ENCODE measurements around the gene TTC21A. TPM values are rescaled to one million over a fixed set of nuclear protein-coding genes. Genes with fewer than 3 reads are reported as not detected.

The TTC21A gene
- total RNA-seq, 1 donor from 2014 or later: 3.9 TPM

DNA sequence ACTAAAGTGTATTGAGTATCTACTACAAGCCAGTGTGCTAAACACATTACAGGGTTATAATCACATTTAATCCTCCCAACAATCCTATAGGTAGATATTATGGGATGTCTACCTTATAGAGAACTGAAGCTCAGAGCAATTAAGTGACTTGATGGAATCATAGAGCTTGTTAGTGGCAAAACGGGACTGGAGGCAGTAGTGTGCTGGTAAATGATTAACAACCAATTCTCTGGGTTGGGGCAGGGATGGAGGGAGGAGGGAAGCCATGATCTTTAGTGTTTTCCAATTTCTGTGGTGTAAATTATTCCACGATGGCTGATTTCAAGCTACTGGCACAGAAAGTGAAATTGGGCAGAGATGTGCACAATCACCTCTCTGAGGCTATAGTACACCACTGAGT lies 64.4 kb downstream of the TTC21A start:
- Histone ChIP-seq H3K27ac (ENCODE audit: low read depth, low read length) (no peak overlapping the region), H4K20me1 (ENCODE audit: insufficient read depth, low read length) (no peaks in the 10 kb centered on the region), H3K9ac (ENCODE audit: low read length) (no peak overlapping the region), H3K9me3 (ENCODE audit: insufficient read depth, low read depth, low read length) (no peaks in the 10 kb centered on the region), H3K36me3 (ENCODE audit: insufficient read depth, low read length) (no peaks in the 10 kb centered on the region), H2AFZ (ENCODE audit: low read depth, low read length) (no peak overlapping the region), H3K4me1 (ENCODE audit: insufficient read depth, low read length) (peaks cover 5% of the 10 kb centered on the region), H3K4me3 (ENCODE audit: insufficient read depth, low read depth, low read length) (no peak overlapping the region), H3K79me2 (ENCODE audit: insufficient read depth, low read length) (no peaks in the 10 kb centered on the region), H3K27me3 (ENCODE audit: insufficient read depth, low read length) (no peaks in the 10 kb centered on the region), H3K4me2 (ENCODE audit: low read length) (no peak overlapping the region)
- Mint-ChIP-seq H3K36me3 (ENCODE audit: low read depth, unreplicated experiment) (no peaks in the 10 kb centered on the region), H3K27me3 (ENCODE audit: low read depth, unreplicated experiment) (peaks cover 5% of the 10 kb centered on the region), H3K4me1 (ENCODE audit: low read depth, unreplicated experiment) (peaks cover 3% of the 10 kb centered on the region), H3K4me3 (ENCODE audit: unreplicated experiment) (no peak overlapping the region), H3K9me3 (ENCODE audit: unreplicated experiment) (peaks cover 8% of the 10 kb centered on the region), H3K27ac (ENCODE audit: unreplicated experiment) (no peak overlapping the region)
- no peak for DNase-seq (ENCODE audit: low read depth)
- FAIRE-seq: no peak
- TF ChIP-seq EZH2 (IDR thresholded peaks at IDR 0.05; ENCODE audit: insufficient read depth, low read length): no peak
- TF ChIP-seq, protein P1, sequence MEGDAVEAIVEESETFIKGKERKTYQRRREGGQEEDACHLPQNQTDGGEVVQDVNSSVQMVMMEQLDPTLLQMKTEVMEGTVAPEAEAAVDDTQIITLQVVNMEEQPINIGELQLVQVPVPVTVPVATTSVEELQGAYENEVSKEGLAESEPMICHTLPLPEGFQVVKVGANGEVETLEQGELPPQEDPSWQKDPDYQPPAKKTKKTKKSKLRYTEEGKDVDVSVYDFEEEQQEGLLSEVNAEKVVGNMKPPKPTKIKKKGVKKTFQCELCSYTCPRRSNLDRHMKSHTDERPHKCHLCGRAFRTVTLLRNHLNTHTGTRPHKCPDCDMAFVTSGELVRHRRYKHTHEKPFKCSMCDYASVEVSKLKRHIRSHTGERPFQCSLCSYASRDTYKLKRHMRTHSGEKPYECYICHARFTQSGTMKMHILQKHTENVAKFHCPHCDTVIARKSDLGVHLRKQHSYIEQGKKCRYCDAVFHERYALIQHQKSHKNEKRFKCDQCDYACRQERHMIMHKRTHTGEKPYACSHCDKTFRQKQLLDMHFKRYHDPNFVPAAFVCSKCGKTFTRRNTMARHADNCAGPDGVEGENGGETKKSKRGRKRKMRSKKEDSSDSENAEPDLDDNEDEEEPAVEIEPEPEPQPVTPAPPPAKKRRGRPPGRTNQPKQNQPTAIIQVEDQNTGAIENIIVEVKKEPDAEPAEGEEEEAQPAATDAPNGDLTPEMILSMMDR (IDR thresholded peaks at IDR 0.05; ENCODE audit: insufficient read depth, low read depth, low read length): no peak

DNA sequence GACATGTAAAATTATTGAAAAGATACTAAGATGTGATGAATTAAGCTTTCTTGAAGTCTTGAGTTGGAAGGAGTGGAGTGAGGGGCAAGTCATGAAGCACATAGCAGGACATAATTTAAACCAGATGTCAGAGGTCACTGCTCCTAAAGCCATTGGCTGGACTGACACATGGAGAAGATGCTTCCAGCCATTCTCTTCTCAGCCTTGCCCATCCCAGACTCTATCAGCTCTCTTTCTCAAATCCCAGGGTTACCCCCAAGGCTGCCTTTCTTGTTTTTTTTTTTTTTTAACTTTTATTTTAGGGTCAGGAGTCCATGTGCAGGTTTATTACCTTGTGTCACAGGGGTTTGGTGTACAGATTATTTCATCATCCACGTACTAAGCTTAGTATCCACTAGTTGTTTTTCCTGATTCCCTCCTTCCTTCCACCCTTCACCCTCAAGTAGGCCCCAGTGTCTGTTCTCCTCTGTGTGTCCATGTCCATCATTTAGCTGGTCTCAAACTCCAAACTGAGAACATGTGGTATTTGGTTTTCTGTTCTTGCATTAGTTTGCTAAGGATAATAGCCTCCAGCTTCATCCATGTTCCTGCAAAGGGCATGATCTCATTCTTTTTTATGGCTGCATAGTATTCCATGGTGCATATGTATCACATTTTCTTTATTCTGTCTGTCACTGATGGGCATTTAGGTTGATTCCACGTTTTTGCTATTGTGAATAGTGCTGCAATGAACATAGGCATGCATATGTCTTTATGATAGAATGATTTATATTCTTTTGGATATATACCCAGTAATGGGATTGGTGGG lies 66.0 kb downstream of the TTC21A start:
- no peaks in the 10 kb centered on the region for H4K20me1 ChIP-seq (ENCODE audit: insufficient read depth, low read length)
- H3K9me3 Mint-ChIP-seq (ENCODE audit: unreplicated experiment): peaks cover 8% of the 10 kb centered on the region
- H3K36me3 ChIP-seq (ENCODE audit: insufficient read depth, low read length): no peaks in the 10 kb centered on the region
- H3K9me3 ChIP-seq (ENCODE audit: insufficient read depth, low read depth, low read length): no peaks in the 10 kb centered on the region
- H3K27ac Mint-ChIP-seq (ENCODE audit: unreplicated experiment): no peak overlapping the region
- H3K9ac ChIP-seq (ENCODE audit: low read length): no peak overlapping the region
- TF ChIP-seq EZH2 (IDR thresholded peaks at IDR 0.05; ENCODE audit: insufficient read depth, low read length): no peak
- TF ChIP-seq, protein P1 (IDR thresholded peaks at IDR 0.05; ENCODE audit: insufficient read depth, low read depth, low read length): no peak
- no peak overlapping the region for H3K4me2 ChIP-seq (ENCODE audit: low read length)
- peaks cover 5% of the 10 kb centered on the region for H3K27me3 Mint-ChIP-seq (ENCODE audit: low read depth, unreplicated experiment)
- DNase-seq (ENCODE audit: low read depth) (no peak), FAIRE-seq (no peak)
- peaks cover 13% of the 10 kb centered on the region for H3K4me1 ChIP-seq (ENCODE audit: insufficient read depth, low read length)
- no peak overlapping the region for H3K4me3 Mint-ChIP-seq (ENCODE audit: unreplicated experiment)
- H3K27ac ChIP-seq (ENCODE audit: low read depth, low read length): no peak overlapping the region
- no peak overlapping the region for H3K4me3 ChIP-seq (ENCODE audit: insufficient read depth, low read depth, low read length)
- no peaks in the 10 kb centered on the region for H3K27me3 ChIP-seq (ENCODE audit: insufficient read depth, low read length)
- H3K4me1 Mint-ChIP-seq (ENCODE audit: low read depth, unreplicated experiment): peaks cover 5% of the 10 kb centered on the region
- no peaks in the 10 kb centered on the region for H3K36me3 Mint-ChIP-seq (ENCODE audit: low read depth, unreplicated experiment)
- H3K79me2 ChIP-seq (ENCODE audit: insufficient read depth, low read length): no peaks in the 10 kb centered on the region
- H2AFZ ChIP-seq (ENCODE audit: low read depth, low read length): no peak overlapping the region

Measured in astrocyte (in vitro differentiated cells and primary cell).